Tibial nerve (tissue), 4 donors: ENCODE measurements around the gene ATXN7L1.

ENCODE experiments used
- EP300 ChIP-seq, 2 donors: sonication (generic); formaldehyde crosslinking; IDR thresholded peaks; one replicate each; pipeline ENCODE4 v1.6.1; 2017; ENCODE audit warnings: antibody characterized with exemption in 2 of 2, mild to moderate bottlenecking in 1 of 2
- TF ChIP-seq, protein P1 (sequence below), 5 experiments: fragments of 200-600 bp in 3 of 5; fragments of 450-650 bp in 2 of 5; sonication (generic) in 3 of 5; IDR thresholded peaks; one replicate each; pipeline ENCODE4 v1.5.1; 2016 to 2019; ENCODE audit warnings: antibody characterized with exemption in 5 of 5, mild to moderate bottlenecking in 3 of 5, moderate library complexity in 2 of 5

GRCh38 chr7:105885387-105886111 is 9.2 kb upstream of the ATXN7L1 start:
- TF ChIP-seq, protein P1, sequence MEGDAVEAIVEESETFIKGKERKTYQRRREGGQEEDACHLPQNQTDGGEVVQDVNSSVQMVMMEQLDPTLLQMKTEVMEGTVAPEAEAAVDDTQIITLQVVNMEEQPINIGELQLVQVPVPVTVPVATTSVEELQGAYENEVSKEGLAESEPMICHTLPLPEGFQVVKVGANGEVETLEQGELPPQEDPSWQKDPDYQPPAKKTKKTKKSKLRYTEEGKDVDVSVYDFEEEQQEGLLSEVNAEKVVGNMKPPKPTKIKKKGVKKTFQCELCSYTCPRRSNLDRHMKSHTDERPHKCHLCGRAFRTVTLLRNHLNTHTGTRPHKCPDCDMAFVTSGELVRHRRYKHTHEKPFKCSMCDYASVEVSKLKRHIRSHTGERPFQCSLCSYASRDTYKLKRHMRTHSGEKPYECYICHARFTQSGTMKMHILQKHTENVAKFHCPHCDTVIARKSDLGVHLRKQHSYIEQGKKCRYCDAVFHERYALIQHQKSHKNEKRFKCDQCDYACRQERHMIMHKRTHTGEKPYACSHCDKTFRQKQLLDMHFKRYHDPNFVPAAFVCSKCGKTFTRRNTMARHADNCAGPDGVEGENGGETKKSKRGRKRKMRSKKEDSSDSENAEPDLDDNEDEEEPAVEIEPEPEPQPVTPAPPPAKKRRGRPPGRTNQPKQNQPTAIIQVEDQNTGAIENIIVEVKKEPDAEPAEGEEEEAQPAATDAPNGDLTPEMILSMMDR (IDR thresholded peaks at IDR 0.05) = no peak
- TF ChIP-seq EP300 (IDR thresholded peaks at IDR 0.05) = no peak
